Hematopoietic multipotent progenitor cell treated with erythropoietin and hydrocortisone succinate and interleukin-3 and kit ligand, for 15 days (in vitro differentiated cells): ENCODE results near the gene TMEM217.

Source experiments
- DNase-seq: peaks from one replicate; pipeline ENCODE4 v3.0.0-alpha.2; 2015; ENCODE audit warnings: low spot score

TMEM217 gene

GRCh38 chr6:37168811-37169495, 89.0 kb downstream of the TMEM217 start:
- DNase-seq: no peak

DNA sequence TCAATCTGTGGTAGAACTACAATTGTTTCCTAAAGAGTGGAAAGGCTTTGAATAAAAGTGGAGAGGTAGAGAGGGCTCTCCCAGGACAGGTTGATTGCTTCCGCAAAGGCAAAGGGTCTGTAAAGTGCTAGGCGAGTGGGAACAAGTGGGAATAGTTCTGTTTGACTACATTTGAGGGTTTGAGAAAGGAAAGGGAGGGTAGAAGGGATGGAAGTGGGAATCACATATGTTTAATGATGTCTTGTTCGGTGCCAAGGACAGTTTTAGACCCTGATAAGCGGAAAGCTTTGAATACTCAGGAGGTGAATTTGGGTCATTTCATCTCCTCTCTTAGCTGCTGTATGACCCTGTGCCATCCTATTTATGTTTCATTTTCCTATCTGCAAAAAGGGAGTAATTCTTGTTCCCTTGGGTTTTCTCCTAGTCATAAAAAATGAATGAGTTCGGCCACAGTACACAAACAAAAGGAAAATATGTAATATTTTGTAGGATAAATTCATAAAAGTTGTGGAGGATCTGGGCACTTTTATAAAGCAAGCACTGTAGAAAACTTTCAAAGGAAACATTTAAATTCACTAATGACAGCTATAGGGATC, 89.7 kb downstream of the TMEM217 start:
- no peak for DNase-seq

- DNase-seq: no peak
Observed at GRCh38 chr6:37162740-37163139, 95.2 kb downstream of the TMEM217 start.
